ENCODE results near the gene LGALS4.
"Not testable (repeated sequence)": the region's sequence is repeated elsewhere in the genome, so short reads cannot be mapped to it uniquely, and the experiment has no call there.

LGALS4 gene

GRCh38 chr19:38770949-38771275 is 41.8 kb downstream of the LGALS4 start:
- DNase-seq (ENCODE audit: low read depth, low spot score): not testable (repeated sequence)

GRCh38 chr19:38770228-38770948 is 42.4 kb downstream of the LGALS4 start:
- not testable (repeated sequence) for DNase-seq (ENCODE audit: low read depth, low spot score)

GRCh38 chr19:38769635-38770211 is 43.0 kb downstream of the LGALS4 start:
- peak; percentile 45 for DNase-seq (ENCODE audit: low read depth, low spot score)

GRCh38 chr19:38766276-38767047 is 46.3 kb downstream of the LGALS4 start:
- DNase-seq (ENCODE audit: low read depth, low spot score): no peak

GRCh38 chr19:38765214-38765613 is 47.5 kb downstream of the LGALS4 start:
- DNase-seq (ENCODE audit: low read depth, low spot score): no peak

- DNase-seq (ENCODE audit: low read depth, low spot score): no peak
Measured at GRCh38 chr19:38763795-38764220, 48.9 kb downstream of the LGALS4 start.

GRCh38 chr19:38761884-38762389 is 50.8 kb downstream of the LGALS4 start:
- not testable (repeated sequence) for DNase-seq (ENCODE audit: low read depth, low spot score)

- not testable (repeated sequence) for DNase-seq (ENCODE audit: low read depth, low spot score)
Measured at GRCh38 chr19:38760805-38761517, 51.8 kb downstream of the LGALS4 start.

GRCh38 chr19:38759590-38760003 is 53.1 kb downstream of the LGALS4 start:
- no peak for DNase-seq (ENCODE audit: low read depth, low spot score)

GRCh38 chr19:38754196-38754595 is 58.5 kb downstream of the LGALS4 start:
- DNase-seq (ENCODE audit: low read depth, low spot score): not testable (repeated sequence)

GRCh38 chr19:38753783-38754182 is 59.0 kb downstream of the LGALS4 start:
- DNase-seq (ENCODE audit: low read depth, low spot score): not testable (repeated sequence)

Measured in smooth muscle cell of the brain vasculature (primary cell).